Spinal cord (tissue), 10 donors: ENCODE results near the gene SF3B3. TPM values are rescaled to one million over a fixed set of nuclear protein-coding genes. Genes with fewer than 3 reads are reported as not detected.
A peak's percentile ranks its signal among the peaks of the same experiment; 100 is the strongest.

Experiments
- DNase-seq, 6 donors: peaks; one replicate each; pipeline versions ENCODE4 v3.0.0 to v3.0.0-alpha.2; 2013 to 2015; ENCODE audit warnings: low spot score in 6 of 6, low read depth in 4 of 6
- H3K27ac ChIP-seq: one replicate; pipeline ENCODE4 v1.5.1; 2013; ENCODE audit warnings: low read depth, low read length, control low read depth
- H3K27me3 ChIP-seq: one replicate; pipeline ENCODE4 v1.6.1; 2013; ENCODE audit warnings: low read length; ENCODE audit not compliant: control insufficient read depth, insufficient read depth
- H3K36me3 ChIP-seq: one replicate; pipeline ENCODE4 v1.6.1; 2013; ENCODE audit warnings: low read length; ENCODE audit not compliant: control insufficient read depth, insufficient read depth
- H3K4me1 ChIP-seq: one replicate; pipeline ENCODE4 v1.6.1; 2013; ENCODE audit warnings: low read length; ENCODE audit not compliant: control insufficient read depth, insufficient read depth
- H3K4me3 ChIP-seq: one replicate; pipeline ENCODE4 v1.5.1; 2013; ENCODE audit warnings: low read depth, low read length, control low read depth
- H3K9me3 ChIP-seq: one replicate; pipeline ENCODE4 v1.6.1; 2013; ENCODE audit warnings: low read length; ENCODE audit not compliant: control insufficient read depth, insufficient read depth
- WGBS: methylation state at CpG from one replicate; pipeline ENCODE4 v1.1.5; 2013; ENCODE audit warnings: missing lambda C conversion rate; ENCODE audit not compliant: insufficient coverage; 5-methylcytosine and 5-hydroxymethylcytosine counted together
- polyA plus RNA-seq, 2 donors: library from polyadenylated mRNA; unstranded; fragments of 120-200 nt; gene quantifications; one replicate each; pipeline ENCODE4 v1.2.1, GENCODE V29; 2013; ENCODE audit not compliant: insufficient read length in 2 of 2
- total RNA-seq, 2 donors: library from RNA; depleted of rRNA in 1 of 2; stranded (reverse); fragments of 120-200 nt in 1 of 2; fragments of >200 nt in 1 of 2; gene quantifications; one replicate each; pipeline versions ENCODE4 v1.2.3 to v1.2.4, GENCODE V29; 2013 to 2014
- donor health status: healthy.

The SF3B3 gene
- total and polyA plus RNA-seq, 4 donors = 111 to 291 (median 211) TPM

DNA sequence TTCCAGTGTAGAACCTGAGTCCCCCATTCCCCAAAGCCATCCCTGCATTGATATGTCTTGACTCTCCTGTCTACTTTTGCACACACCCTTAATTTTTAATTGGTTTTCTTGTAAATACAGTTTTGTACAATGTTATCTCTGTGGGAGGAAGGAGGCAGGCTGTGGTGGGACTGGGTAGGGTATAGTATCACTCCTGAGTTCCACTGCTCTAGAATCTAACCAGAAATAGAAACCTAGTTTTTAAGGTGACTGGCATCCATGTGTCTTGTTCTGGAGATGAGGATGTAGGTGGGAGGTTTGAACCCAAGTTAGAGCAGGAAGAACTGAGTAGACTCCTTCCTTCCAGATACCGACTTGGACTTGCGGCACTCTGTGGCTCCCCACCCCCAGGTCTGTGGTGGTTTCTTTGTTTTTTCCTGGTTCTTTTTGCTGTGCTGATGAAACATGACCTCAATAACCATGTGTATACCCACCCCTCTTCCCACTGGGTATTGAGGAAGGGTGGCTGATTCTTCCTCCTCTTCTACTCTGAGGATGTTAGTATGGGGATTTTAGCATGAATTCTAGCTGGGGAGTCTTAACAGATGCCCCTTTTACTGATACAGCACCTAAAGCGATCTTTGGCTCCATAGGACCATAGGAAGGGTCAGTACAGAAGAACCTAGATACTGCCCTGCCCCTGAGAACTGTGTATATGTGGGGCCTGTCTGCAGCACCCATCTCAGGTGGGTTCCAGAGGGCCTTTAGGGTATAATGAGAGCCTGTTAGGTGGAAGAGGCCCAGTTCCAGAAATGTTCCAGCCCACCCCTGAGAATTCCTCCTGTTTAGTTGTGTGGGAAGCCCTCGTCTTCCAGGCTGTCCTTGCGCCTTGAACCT, 48.7 kb downstream of the SF3B3 start:
- Histone ChIP-seq H3K36me3 (peaks cover 65% of the 10 kb centered on the region), H3K27ac (peak overlapping the region; percentile 43), H3K4me1 (peaks cover 4% of the 10 kb centered on the region), H3K4me3 (no peak overlapping the region), H3K27me3 (no peaks in the 10 kb centered on the region), H3K9me3 (no peaks in the 10 kb centered on the region)
- DNase-seq = no peak
- WGBS = 100% methylated on average over 1 of the region's 5 CpGs

- Histone ChIP-seq H3K4me3 (no peak overlapping the region), H3K27me3 (no peaks in the 10 kb centered on the region), H3K4me1 (peaks cover 5% of the 10 kb centered on the region), H3K36me3 (peaks cover 59% of the 10 kb centered on the region), H3K9me3 (no peaks in the 10 kb centered on the region), H3K27ac (peak overlapping the region; percentile 43)
- no CpG with 5 or more reads among the region's 2 CpGs for WGBS
- no peak for DNase-seq
Observed at GRCh38 chr16:70572926-70573270, 49.3 kb downstream of the SF3B3 start.

GRCh38 chr16:70573451-70574121, 50.0 kb downstream of the SF3B3 start:
- H3K36me3 ChIP-seq = peaks cover 54% of the 10 kb centered on the region
- H3K4me1 ChIP-seq = peaks cover 5% of the 10 kb centered on the region
- WGBS = 58% methylated on average over 4 of the region's 5 CpGs
- no peaks in the 10 kb centered on the region for H3K9me3 ChIP-seq
- peak in 3 of 6 donors; percentile 9 to 83 (median 12) for DNase-seq
- peak overlapping the region; percentile 70 for H3K27ac ChIP-seq
- H3K27me3 ChIP-seq = no peaks in the 10 kb centered on the region
- H3K4me3 ChIP-seq = no peak overlapping the region

GRCh38 chr16:70574595-70575271, 51.1 kb downstream of the SF3B3 start:
- DNase-seq = no peak
- 100% methylated on average over 3 of the region's 8 CpGs for WGBS
- peak overlapping the region; percentile 48 for H3K27ac ChIP-seq
- H3K4me1 ChIP-seq = peaks cover 7% of the 10 kb centered on the region
- H3K4me3 ChIP-seq = no peak overlapping the region
- peaks cover 44% of the 10 kb centered on the region for H3K36me3 ChIP-seq
- H3K27me3 ChIP-seq = no peaks in the 10 kb centered on the region
- no peaks in the 10 kb centered on the region for H3K9me3 ChIP-seq

DNA sequence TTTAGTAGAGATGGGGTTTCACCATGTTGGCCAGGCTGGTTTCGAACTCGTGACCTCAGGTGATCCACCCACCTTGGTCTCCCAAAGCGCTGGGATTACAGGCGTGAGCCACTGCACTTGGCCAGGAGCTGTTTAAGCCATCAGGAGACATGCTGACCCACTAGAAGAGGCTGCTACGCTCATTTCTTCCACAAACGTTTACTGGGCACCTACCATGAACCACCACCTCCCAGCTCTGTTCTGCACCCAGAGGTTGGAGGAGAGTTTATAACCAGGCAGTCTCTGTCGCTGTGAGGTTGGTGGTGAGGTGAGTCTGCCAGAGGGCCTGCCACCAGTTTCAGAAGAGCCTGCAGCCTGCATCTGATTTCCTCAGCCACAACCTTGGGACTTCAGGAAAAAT, 51.8 kb downstream of the SF3B3 start:
- Histone ChIP-seq H3K9me3 (no peaks in the 10 kb centered on the region), H3K36me3 (peaks cover 37% of the 10 kb centered on the region), H3K27ac (no peak overlapping the region), H3K4me3 (no peak overlapping the region), H3K4me1 (peaks cover 10% of the 10 kb centered on the region), H3K27me3 (no peaks in the 10 kb centered on the region)
- DNase-seq = no peak
- 97% methylated on average over 4 of the region's 7 CpGs for WGBS

GRCh38 chr16:70576431-70577255, 53.0 kb downstream of the SF3B3 start:
- no peak for DNase-seq
- Histone ChIP-seq H3K36me3 (peaks cover 26% of the 10 kb centered on the region), H3K4me1 (peaks cover 10% of the 10 kb centered on the region), H3K27ac (no peak overlapping the region), H3K9me3 (no peaks in the 10 kb centered on the region), H3K4me3 (no peak overlapping the region), H3K27me3 (no peaks in the 10 kb centered on the region)
- 60% methylated on average over 9 of the region's 10 CpGs for WGBS

DNA sequence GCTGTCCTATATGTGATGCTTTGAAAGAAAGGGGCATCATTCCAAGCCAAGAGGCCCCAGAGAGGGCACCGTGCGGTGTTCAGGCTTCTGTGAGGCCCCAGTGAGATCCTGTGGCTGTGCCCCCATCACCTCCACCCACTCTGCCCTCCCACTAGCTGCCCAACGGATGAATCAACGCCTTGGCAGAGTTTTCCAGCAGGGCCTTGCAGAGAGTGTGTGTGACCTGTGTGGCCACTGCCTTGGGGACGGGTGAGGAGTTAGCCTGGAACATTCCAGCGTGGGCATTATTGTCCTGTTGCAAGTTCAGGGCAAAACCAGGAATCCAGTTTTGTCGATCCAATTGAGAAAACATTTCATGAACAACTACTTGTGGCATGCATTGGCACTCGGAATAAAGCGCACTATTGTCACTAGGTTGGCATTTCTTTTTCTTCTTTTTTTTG, 53.7 kb downstream of the SF3B3 start:
- no peak for DNase-seq
- Histone ChIP-seq H3K4me1 (peaks cover 10% of the 10 kb centered on the region), H3K27me3 (no peaks in the 10 kb centered on the region), H3K4me3 (no peak overlapping the region), H3K9me3 (no peaks in the 10 kb centered on the region), H3K27ac (no peak overlapping the region), H3K36me3 (peaks cover 20% of the 10 kb centered on the region)
- 76% methylated on average over 7 of the region's 9 CpGs for WGBS

- H3K4me3 ChIP-seq = no peak overlapping the region
- no peak overlapping the region for H3K27ac ChIP-seq
- peaks cover 10% of the 10 kb centered on the region for H3K4me1 ChIP-seq
- DNase-seq = no peak
- WGBS = 80% methylated on average over 1 of the region's 3 CpGs
- H3K9me3 ChIP-seq = no peaks in the 10 kb centered on the region
- peaks cover 16% of the 10 kb centered on the region for H3K36me3 ChIP-seq
- H3K27me3 ChIP-seq = no peaks in the 10 kb centered on the region
Observed at GRCh38 chr16:70578035-70578434, 54.4 kb downstream of the SF3B3 start.

GRCh38 chr16:70579248-70579647, 55.6 kb downstream of the SF3B3 start:
- DNase-seq = no peak
- Histone ChIP-seq H3K27me3 (no peaks in the 10 kb centered on the region), H3K36me3 (peaks cover 10% of the 10 kb centered on the region), H3K4me1 (peaks cover 13% of the 10 kb centered on the region), H3K4me3 (no peak overlapping the region), H3K9me3 (no peaks in the 10 kb centered on the region), H3K27ac (no peak overlapping the region)
- 88% methylated on average over 5 of the region's 5 CpGs for WGBS
